ENCODE measurements around the gene SHLD1.

SHLD1 gene

GRCh38 chr20:5881703-5882102, 131.5 kb downstream of the SHLD1 start:
- TF ChIP-seq ZNF70 (CRISPR knock-in tag; IDR thresholded peaks at IDR 0.05) (no peak), TCF4 (CRISPR knock-in tag; IDR thresholded peaks at IDR 0.05; ENCODE audit: borderline replicate concordance) (no peak), CREB5 (CRISPR knock-in tag; IDR thresholded peaks at IDR 0.05; ENCODE audit: low read depth) (no peak), ZNF565 (CRISPR knock-in tag; conservative IDR thresholded peaks at IDR 0.05; ENCODE audit: low read depth) (no peak), TOX (CRISPR knock-in tag; IDR thresholded peaks at IDR 0.05; ENCODE audit: borderline replicate concordance) (no peak), BACH2 (CRISPR knock-in tag; IDR thresholded peaks at IDR 0.05; ENCODE audit: borderline replicate concordance) (no peak), GLIS3 (CRISPR knock-in tag; IDR thresholded peaks at IDR 0.05) (no peak), ZFP30 (CRISPR knock-in tag; IDR thresholded peaks at IDR 0.05) (no peak), PPARA (CRISPR knock-in tag; IDR thresholded peaks at IDR 0.05; ENCODE audit: borderline replicate concordance) (no peak)
- no peak; the same call in 2 of the 3 replicates for ATAC-seq

- TF ChIP-seq RARB (CRISPR knock-in tag; IDR thresholded peaks at IDR 0.05) (no peak), ZNF70 (CRISPR knock-in tag; IDR thresholded peaks at IDR 0.05) (no peak), CSDC2 (CRISPR knock-in tag; IDR thresholded peaks at IDR 0.05) (no peak), ZFP3 (CRISPR knock-in tag; IDR thresholded peaks at IDR 0.05) (no peak), ARNTL (CRISPR knock-in tag; IDR thresholded peaks at IDR 0.05; ENCODE audit: borderline replicate concordance, low read depth) (no peak), TSHZ2 (CRISPR knock-in tag; IDR thresholded peaks at IDR 0.05) (no peak), OSR1 (CRISPR knock-in tag; IDR thresholded peaks at IDR 0.05) (no peak), BACH2 (CRISPR knock-in tag; IDR thresholded peaks at IDR 0.05; ENCODE audit: borderline replicate concordance) (no peak), POU6F1 (CRISPR knock-in tag; IDR thresholded peaks at IDR 0.05; ENCODE audit: borderline replicate concordance, low read depth) (no peak), ESRRG (CRISPR knock-in tag; IDR thresholded peaks at IDR 0.05) (no peak), PATZ1 (CRISPR knock-in tag; IDR thresholded peaks at IDR 0.05; ENCODE audit: borderline replicate concordance) (no peak), ZC3H10 (CRISPR knock-in tag; IDR thresholded peaks at IDR 0.05) (no peak)
- ATAC-seq: no peak
Measured at GRCh38 chr20:5882166-5882565, 132.0 kb downstream of the SHLD1 start.

- no peak for TF ChIP-seq ZFP3 (CRISPR knock-in tag; IDR thresholded peaks at IDR 0.05)
- TF ChIP-seq TCF4 (CRISPR knock-in tag; IDR thresholded peaks at IDR 0.05; ENCODE audit: borderline replicate concordance): no peak
- TF ChIP-seq GLIS3 (CRISPR knock-in tag; IDR thresholded peaks at IDR 0.05): no peak
- TF ChIP-seq SNAI2 (CRISPR knock-in tag; IDR thresholded peaks at IDR 0.05): no peak
- TF ChIP-seq ZFP30 (CRISPR knock-in tag; IDR thresholded peaks at IDR 0.05): no peak
- TF ChIP-seq POU6F1 (CRISPR knock-in tag; IDR thresholded peaks at IDR 0.05; ENCODE audit: borderline replicate concordance, low read depth): no peak
- TF ChIP-seq ZNF8 (CRISPR knock-in tag; IDR thresholded peaks at IDR 0.05): no peak
- TF ChIP-seq ARNTL (CRISPR knock-in tag; IDR thresholded peaks at IDR 0.05; ENCODE audit: borderline replicate concordance, low read depth): no peak
- no peak for TF ChIP-seq ZC3H10 (CRISPR knock-in tag; IDR thresholded peaks at IDR 0.05)
- no peak for ATAC-seq
Measured at GRCh38 chr20:5884465-5885335, 134.5 kb downstream of the SHLD1 start.
